GM19467 (cell line): ENCODE measurements around the gene VCP.

Experiments
- ATAC-seq: cut with Tn5 transposase; IDR thresholded peaks from one replicate; pipeline ENCODE4 v1.9.1; 2021; ENCODE audit warnings: mild to moderate bottlenecking, moderate library complexity; ENCODE audit not compliant: unreplicated experiment

The VCP gene

DNA sequence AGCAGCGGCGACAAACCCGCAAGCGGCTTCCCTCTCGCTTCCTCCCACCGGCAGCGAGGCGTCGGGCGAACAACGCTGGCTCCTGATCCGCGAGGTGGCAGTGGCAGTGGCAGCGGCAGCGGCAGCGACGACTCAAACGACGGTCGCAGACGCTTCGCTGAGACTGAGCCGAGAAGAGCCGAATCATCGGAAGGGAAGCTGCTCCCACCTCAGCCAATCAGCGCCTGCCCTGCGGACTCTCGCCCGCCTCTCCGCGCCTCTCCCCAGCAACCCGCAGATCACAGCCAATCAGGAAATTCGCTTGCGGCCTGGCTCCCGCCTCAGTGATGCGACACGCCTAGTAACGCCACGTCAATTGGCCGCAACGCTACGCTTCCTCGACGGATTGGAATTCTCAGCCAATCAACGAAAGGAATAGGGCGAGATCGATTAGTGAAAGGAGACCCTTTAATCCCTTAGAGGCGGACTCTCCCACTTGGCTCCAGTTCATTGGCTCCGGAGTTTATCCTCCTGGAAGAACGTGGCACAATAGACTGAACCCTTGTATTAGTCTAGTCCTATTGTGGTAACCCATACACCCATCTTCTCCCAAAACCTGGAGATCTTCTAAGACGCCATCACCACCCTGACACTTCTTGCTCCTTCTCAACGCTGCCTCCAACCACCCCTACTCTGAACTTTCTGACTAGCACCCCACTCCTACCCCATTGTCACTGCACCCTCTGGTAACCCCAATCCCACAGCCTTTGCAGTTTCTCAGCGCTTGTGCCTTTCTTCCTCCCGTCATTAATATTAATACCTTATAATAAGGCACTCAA is at the start of gene VCP:
TSS of gene VCP (minus strand) at position 165 of the 818 bp plus-strand sequence. CDS start 272 bp downstream, outside the sequence.
- peak; percentile 81 for ATAC-seq

DNA sequence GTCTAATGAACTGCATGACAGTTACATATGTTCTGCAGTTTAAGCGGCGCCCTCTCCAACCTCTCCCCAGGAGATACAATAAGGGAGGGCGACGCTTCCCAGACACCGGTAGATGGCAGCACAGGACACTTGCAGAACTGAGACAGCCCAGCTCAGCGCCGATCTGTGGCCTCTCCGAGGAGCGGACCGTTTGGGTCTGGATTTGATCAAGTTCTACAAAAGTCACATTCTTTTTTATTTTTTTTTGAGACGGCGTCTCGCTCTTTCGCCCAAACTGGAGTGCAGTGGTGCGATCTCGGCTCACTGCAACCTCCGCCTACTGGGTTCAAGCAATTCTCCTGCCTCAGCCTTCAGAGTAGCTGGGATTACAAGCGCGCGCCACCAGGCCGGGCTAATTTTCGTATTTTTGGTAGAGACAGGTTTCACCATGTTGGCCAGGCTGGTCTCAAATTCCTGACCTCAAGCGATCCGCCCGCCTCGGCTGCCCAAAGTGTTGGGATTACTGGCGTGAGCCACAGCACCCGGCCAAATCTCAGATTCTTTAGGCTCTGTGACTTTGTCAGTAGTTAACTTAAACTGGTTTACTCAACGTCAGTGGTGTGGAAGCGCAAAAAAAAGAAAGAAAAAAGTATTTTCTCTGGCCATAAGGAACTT is 44.6 kb upstream of the VCP start:
- ATAC-seq, result peak; percentile 50

GRCh38 chr9:35116539-35116897 is 44.1 kb upstream of the VCP start:
- ATAC-seq, result no peak

DNA sequence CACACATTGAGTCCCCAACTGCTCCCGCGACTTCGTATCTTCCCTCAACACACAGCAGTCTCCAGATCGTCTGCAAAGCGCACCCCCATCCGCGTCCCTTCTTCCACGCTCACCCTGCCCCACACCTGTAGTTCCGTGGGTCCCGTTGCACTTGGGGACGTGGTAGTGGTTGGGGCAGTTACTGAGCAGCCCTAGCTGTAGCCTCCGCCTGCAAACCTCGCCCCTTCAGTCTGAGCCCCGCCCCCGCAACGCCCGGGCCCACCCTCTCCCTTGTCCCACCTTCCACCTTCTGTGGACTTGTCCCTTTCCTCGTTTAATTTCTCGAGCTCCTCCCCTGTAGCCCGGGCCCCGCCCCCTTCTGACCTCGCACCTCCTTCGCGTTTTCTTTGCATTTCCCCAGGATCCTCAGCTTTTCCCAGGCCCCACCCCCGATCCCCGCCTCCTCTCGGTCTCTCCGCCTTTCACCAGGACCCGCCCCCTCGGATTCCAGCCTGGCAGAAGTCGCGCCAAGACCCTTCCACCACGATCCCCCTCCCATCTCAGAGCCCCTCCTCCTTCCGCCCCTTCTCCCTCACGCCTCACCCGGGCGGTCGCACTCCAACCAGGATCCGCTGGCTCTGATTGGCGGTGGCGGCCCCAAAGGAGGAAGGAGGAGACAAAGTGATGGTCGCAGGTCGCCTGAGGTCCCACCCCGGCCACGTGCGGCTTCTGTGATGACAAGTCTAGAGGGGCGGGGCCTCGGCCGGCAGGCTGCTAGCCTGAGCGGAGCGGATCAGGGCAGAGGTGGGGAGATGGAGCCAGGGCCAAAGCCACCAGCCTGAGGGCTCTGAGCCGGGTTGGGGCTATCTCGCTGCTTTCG is 43.5 kb upstream of the VCP start, which contains the start of gene ATOSB:
TSS of gene ATOSB (minus strand) at position 183 of the 859 bp plus-strand sequence. CDS start 7,588 bp downstream, outside the sequence.
- peak; percentile 48 for ATAC-seq

DNA sequence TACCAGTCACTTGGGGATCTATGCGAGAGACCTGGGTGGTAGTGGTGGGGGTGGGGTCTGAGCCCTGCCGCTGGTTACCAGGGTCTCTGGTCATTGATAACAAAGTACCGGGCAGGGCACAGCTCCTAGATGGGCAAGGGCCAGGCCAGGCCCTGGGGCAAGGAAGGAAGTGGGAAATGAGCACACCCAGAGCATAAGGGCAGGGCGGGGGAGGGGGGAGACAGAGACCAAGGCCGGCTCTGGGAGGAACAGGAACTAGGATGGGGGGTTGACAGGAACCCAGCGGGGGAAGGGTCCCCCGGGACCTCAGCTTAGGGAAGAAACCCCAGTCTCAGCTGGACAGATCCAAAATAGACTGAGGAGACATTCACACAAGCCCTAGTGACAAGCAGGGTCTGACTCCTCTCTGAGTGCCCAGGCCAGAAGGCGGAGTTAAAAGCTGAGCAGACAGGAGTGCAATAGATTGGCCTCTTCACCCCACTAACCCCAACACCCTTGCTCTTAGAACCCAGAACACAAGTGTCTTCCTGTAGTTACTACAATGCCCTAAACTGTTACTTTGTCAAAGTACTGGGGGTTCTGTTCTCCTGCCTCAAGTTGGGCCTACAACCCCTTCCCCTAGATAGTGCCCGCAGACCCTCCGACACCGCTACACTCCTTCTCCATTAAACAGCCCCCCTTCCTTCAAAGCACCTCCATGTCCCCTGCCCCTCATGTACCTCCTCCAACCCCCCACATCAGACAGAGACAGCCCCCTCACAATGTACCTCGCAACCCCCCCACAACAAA is 42.6 kb upstream of the VCP start:
- ATAC-seq, result no peak

DNA sequence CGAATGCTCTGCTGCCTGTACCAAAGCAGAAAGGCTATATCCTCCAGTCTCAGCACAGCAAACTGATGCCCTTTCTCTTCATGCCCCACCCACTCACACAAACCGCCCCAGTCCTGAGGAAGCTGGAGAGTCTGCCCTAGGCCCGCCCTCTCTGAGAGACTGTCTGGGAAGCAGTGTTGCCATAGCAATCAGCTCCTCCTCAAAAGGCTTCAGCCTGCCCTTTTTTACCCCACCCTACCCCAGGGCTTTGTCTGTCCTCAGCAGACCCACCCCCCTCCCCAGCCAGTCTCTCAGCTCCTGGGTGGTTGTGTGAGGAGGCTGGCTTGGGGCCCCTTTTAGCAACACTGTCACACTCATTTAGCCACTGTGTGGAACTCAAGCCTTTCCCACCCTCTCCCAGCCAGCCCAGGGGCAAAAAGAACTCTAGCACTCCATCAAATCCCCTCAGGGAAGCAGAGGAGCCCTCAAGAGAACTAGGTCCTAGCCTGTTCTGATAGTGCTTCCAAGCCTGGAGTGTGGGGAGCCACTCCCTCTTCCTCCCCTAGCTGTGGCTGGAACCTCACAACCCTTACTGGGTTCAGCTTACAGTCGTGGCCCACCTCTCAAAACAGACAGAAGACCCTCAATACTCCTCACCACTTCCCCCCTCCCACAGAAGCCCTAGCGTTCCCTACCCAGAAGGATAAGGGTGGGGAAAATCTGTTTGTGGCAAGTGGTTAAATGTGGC is 41.9 kb upstream of the VCP start:
- ATAC-seq, result no peak

GRCh38 chr9:35112257-35113020 is 40.0 kb upstream of the VCP start:
- ATAC-seq, result no peak

- peak; percentile 53 for ATAC-seq
Observed at GRCh38 chr9:35111001-35111933, 38.8 kb upstream of the VCP start.

DNA sequence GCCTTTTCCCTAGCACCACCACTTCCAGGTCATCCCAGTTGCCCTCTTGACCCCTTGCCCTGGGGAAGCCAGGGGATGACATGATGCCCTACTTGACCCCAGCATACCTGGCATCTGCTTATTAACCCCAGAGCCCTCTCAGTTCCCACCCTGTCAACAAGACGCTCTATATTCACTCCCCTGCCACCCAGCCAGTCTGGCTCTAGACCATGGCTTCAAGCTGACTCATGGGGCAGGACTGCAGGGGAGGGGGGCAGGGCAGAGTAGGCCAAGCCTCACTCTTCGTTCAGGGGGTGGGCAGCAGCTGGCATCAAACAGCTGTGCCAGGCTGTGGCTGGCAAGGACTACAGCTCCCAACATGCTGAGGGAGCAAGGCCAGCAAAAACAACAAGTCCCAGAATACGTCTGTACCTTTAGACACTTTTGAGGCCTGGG is 37.9 kb upstream of the VCP start:
- no peak for ATAC-seq

- no peak for ATAC-seq
Observed at GRCh38 chr9:35108946-35109575, 36.6 kb upstream of the VCP start.

DNA sequence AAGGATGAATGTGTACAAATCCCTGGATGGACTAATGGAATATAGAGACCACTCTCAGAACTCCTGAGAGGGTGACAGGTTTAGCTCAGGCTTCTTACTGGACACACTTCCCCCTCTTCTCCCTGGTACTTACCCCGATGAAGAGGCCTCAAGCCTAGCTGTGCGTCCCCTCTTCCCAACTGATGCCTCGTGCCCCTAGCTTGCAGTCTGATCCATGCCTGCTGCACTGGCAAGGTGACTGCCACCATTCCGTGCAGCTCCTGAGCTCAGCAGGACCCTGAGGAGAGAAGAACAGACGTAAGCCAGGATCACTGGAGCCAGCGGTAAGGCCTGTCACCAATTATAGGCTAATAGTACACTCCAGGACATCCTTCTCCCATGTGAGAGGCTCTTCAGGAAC is 36.0 kb upstream of the VCP start:
- ATAC-seq, result no peak

- ATAC-seq, result no peak
Observed at GRCh38 chr9:35107297-35108290, 35.2 kb upstream of the VCP start.

- ATAC-seq, result no peak
Observed at GRCh38 chr9:35106343-35106730, 33.9 kb upstream of the VCP start.

- ATAC-seq, result no peak
Observed at GRCh38 chr9:35105571-35106342, 33.3 kb upstream of the VCP start.

- ATAC-seq, result no peak
Observed at GRCh38 chr9:35105126-35105525, 32.7 kb upstream of the VCP start.

- ATAC-seq, result no peak
Observed at GRCh38 chr9:35104586-35104985, 32.2 kb upstream of the VCP start.
